Measurements from ENCODE around the gene KCTD17.

The KCTD17 gene

DNA sequence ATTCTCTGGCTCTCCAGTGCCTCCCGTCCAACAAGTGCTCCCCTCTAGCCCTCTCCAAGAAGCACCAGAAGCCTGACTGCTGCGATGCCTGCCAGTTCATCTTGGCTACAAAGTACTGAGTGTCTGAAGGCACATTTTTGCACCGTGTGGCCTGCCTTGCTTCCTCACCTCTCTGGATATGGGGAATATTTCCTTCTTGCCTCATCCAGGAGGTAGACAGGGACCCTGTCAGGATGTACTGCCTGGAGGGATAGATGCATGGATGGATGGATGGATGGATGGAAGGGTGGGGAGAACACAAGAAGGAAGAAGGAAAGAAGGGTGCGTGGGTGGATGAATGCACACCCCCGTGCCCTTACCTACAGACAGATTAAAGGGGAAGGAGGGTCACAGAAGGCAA lies 27.6 kb downstream of the KCTD17 start:
- Histone ChIP-seq H3K27me3 (ENCODE audit: insufficient read depth, poor library complexity, severe bottlenecking) (no peaks in the 10 kb centered on the region), H3K27ac (replicated peaks) (no peak overlapping the region), H3K4me3 (replicated peaks; ENCODE audit: insufficient read depth, low read length) (no peak overlapping the region)
- no peak for DNase-seq (ENCODE audit: low read depth in 1 of 2, low spot score in 1 of 2)
- TF ChIP-seq, protein P1, sequence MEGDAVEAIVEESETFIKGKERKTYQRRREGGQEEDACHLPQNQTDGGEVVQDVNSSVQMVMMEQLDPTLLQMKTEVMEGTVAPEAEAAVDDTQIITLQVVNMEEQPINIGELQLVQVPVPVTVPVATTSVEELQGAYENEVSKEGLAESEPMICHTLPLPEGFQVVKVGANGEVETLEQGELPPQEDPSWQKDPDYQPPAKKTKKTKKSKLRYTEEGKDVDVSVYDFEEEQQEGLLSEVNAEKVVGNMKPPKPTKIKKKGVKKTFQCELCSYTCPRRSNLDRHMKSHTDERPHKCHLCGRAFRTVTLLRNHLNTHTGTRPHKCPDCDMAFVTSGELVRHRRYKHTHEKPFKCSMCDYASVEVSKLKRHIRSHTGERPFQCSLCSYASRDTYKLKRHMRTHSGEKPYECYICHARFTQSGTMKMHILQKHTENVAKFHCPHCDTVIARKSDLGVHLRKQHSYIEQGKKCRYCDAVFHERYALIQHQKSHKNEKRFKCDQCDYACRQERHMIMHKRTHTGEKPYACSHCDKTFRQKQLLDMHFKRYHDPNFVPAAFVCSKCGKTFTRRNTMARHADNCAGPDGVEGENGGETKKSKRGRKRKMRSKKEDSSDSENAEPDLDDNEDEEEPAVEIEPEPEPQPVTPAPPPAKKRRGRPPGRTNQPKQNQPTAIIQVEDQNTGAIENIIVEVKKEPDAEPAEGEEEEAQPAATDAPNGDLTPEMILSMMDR (IDR thresholded peaks at IDR 0.05; ENCODE audit: insufficient read depth, low read length), result no peak
- TF ChIP-seq GABPA (IDR thresholded peaks at IDR 0.05; ENCODE audit: low read depth), result no peak
- TF ChIP-seq POLR2AphosphoS5 (IDR thresholded peaks at IDR 0.05; ENCODE audit: low read depth), result no peak
- TF ChIP-seq, protein P2, sequence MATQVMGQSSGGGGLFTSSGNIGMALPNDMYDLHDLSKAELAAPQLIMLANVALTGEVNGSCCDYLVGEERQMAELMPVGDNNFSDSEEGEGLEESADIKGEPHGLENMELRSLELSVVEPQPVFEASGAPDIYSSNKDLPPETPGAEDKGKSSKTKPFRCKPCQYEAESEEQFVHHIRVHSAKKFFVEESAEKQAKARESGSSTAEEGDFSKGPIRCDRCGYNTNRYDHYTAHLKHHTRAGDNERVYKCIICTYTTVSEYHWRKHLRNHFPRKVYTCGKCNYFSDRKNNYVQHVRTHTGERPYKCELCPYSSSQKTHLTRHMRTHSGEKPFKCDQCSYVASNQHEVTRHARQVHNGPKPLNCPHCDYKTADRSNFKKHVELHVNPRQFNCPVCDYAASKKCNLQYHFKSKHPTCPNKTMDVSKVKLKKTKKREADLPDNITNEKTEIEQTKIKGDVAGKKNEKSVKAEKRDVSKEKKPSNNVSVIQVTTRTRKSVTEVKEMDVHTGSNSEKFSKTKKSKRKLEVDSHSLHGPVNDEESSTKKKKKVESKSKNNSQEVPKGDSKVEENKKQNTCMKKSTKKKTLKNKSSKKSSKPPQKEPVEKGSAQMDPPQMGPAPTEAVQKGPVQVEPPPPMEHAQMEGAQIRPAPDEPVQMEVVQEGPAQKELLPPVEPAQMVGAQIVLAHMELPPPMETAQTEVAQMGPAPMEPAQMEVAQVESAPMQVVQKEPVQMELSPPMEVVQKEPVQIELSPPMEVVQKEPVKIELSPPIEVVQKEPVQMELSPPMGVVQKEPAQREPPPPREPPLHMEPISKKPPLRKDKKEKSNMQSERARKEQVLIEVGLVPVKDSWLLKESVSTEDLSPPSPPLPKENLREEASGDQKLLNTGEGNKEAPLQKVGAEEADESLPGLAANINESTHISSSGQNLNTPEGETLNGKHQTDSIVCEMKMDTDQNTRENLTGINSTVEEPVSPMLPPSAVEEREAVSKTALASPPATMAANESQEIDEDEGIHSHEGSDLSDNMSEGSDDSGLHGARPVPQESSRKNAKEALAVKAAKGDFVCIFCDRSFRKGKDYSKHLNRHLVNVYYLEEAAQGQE (IDR thresholded peaks at IDR 0.05; ENCODE audit: insufficient replicate concordance, low read depth), result no peak
- no peak for TF ChIP-seq SPI1 (IDR thresholded peaks at IDR 0.05; ENCODE audit: borderline replicate concordance, low read depth)

DNA sequence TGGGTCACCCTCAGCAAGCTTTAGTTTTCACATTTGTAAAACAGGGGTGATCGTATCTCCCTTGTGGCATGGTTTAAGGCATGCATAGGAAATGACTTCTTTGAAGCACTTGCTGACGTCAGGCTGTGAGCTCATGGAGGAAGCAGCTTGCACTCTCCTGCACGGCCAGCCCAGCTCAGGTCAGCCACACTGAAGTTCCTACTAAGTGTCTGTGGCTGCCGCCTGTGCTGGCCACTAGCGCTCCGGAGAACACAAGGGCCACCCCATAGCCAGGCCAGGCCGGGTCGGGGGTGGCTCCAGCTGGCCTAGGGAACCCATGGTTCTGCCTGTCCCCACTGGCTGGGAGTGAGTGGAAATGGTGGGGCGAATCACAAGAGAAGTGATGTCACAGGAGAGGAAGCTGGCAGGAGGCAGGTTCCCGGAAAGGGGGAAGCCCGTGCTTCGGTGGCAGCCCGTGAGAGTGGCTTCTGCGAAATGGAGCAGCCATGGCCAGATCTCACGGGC lies 28.2 kb downstream of the KCTD17 start:
- TF ChIP-seq, protein P1 (IDR thresholded peaks at IDR 0.05; ENCODE audit: insufficient read depth, low read length), result no peak
- TF ChIP-seq POLR2AphosphoS5 (IDR thresholded peaks at IDR 0.05; ENCODE audit: low read depth), result no peak
- no peak; the same call in 1 of the 2 replicates for TF ChIP-seq SPI1 (IDR thresholded peaks at IDR 0.05; ENCODE audit: borderline replicate concordance, low read depth)
- no peak overlapping the region for H3K27ac ChIP-seq (replicated peaks)

DNA sequence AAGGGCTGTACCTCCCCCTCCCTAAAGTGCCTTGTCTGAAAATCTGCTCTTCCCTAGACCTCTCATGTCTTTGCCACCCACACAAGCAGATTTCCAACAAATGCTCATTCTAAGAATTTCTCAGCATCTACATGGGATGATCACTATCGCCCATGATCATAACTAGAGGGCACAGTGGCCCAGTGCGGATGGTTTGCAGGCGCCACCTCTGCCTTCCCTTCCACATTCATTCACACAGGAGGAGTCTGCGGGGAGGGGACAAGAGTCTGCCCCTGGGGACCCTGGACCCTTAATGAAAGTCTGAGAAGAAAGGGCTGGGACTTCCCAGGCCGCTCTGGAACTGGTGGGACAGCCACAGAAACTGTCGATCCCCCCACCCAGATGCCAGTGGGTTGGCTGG lies 28.9 kb downstream of the KCTD17 start:
- no peak for DNase-seq (ENCODE audit: low read depth in 1 of 2, low spot score in 1 of 2)
- Histone ChIP-seq H3K4me3 (replicated peaks; ENCODE audit: insufficient read depth, low read length) (no peak overlapping the region), H3K27ac (replicated peaks) (no peak overlapping the region), H3K27me3 (ENCODE audit: insufficient read depth, poor library complexity, severe bottlenecking) (no peaks in the 10 kb centered on the region)
- no peak for TF ChIP-seq SPI1 (IDR thresholded peaks at IDR 0.05; ENCODE audit: borderline replicate concordance, low read depth)

More for the DNA sequence above, 28.2 kb downstream of the KCTD17 start:
- DNase-seq (ENCODE audit: low read depth in 1 of 2, low spot score in 1 of 2), result peak in 1 of 2 experiments; percentile 16
- Histone ChIP-seq H3K4me3 (replicated peaks; ENCODE audit: insufficient read depth, low read length) (no peak overlapping the region), H3K27me3 (ENCODE audit: insufficient read depth, poor library complexity, severe bottlenecking) (no peaks in the 10 kb centered on the region)

DNA sequence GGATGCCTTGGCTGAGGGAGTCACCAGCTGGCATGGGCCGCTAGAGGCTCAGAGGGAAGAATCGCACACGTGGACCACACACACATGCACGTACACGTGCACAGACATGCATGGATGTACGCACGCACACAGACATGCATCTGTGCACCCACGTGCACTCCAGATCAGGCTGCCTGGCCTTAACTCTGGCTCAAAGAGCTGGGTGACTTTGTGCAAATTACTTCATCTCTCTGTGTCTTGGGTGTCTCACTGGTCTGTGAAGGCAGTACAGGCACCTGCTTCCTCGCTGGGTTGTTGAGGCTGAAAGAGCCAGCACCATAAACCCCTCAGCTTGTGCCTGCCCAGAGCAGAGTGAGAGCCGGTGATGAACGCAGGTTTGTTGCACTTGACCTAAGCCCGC lies 29.3 kb downstream of the KCTD17 start:
- Histone ChIP-seq H3K27me3 (ENCODE audit: insufficient read depth, poor library complexity, severe bottlenecking) (no peaks in the 10 kb centered on the region), H3K4me3 (replicated peaks; ENCODE audit: insufficient read depth, low read length) (no peak overlapping the region), H3K27ac (replicated peaks) (no peak overlapping the region)
- no peak for DNase-seq (ENCODE audit: low read depth in 1 of 2, low spot score in 1 of 2)
- TF ChIP-seq GABPA (IDR thresholded peaks at IDR 0.05; ENCODE audit: low read depth) (no peak), POLR2AphosphoS5 (IDR thresholded peaks at IDR 0.05; ENCODE audit: low read depth) (no peak), SPI1 (IDR thresholded peaks at IDR 0.05; ENCODE audit: borderline replicate concordance, low read depth) (no peak)
- TF ChIP-seq, protein P1 (IDR thresholded peaks at IDR 0.05; ENCODE audit: insufficient read depth, low read length), result no peak
- TF ChIP-seq, protein P2 (IDR thresholded peaks at IDR 0.05; ENCODE audit: insufficient replicate concordance, low read depth), result no peak

Measured in HL-60 (cell line).